ENCODE data around the gene PCNX2. TPM values are rescaled to one million over a fixed set of nuclear protein-coding genes. Genes with fewer than 3 reads are reported as not detected.
A peak's percentile ranks its signal among the peaks of the same experiment; 100 is the strongest.

The PCNX2 gene
- total and polyA plus RNA-seq, 8 donors, result 3.0 to 34.4 (median 9.9) TPM

DNA sequence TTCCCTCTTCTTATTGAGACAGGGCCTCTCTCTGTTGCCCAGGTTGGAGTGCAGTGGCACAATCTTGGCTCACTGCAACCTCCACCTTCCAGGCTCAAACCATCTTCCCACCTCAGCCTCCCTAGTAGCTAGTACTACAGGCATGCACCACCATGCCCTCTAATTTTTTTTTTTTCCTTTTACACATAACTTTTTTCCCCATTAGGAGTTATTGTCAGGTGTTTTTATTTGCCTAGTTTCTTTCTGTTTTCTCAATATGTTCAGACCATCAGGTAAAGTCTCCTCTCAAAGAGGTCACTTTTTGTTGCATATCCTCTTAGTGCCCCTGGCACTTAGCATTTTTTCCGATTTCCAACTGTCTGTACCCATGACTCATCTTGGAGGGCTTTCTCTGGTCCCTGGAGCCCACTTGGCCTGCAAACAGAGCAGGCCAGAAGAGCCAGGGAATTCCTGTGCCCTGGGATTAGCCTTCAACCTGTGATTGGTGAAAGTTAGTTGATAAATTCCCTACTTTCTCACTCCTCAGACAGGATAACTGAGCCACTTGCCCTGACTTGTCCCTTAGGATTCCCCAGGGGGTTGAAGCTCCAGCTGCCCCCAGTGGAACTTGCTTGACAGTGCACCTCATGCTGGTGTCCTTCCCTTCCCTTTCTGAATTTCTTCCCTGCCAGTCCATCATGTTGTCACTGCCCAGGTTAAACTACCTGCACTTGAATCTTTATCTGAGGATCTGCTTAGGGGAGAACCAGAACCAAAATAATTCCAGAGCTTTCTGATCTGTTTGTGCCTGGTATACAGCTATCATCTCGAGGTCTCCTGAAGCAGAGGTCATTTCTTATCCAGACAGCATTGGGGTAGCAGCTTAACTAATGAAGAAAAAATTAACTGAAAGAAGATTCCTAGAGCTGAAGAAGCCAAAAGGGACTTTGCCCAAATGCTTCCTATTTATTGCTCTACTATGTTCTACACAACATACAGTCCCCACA, 342.7 kb downstream of the PCNX2 start:
- Histone ChIP-seq H3K9me3 (peaks cover 0 to under 1% (median 0%) of the 10 kb centered on the region in 4 donors), H3K36me3 (peaks cover 0 to 20% (median 19%) of the 10 kb centered on the region in 4 donors), H3K27me3 (no peaks in the 10 kb centered on the region), H3K4me1 (peaks cover 15 to 29% (median 24%) of the 10 kb centered on the region in 4 donors), H3K4me3 (no peak overlapping the region), H3K27ac (no peak overlapping the region)
- intact Hi-C loops (cut with DNase I; ENCODE audit: low total_unique reads), result loop anchor here (10.0 kb wide), 1 partner anchor 318 kb away; the partner anchor contains the start of gene SIPA1L2
- peak; percentile 39 to 53 for DNase-seq
- WGBS, 5 donors, result 83 to 96% (median 91%) methylated on average over 2 of the region's 2 CpGs
- TF ChIP-seq CTCF (IDR thresholded peaks at IDR 0.05) (peak in 5 of 7 experiments; percentile 5 to 61 (median 54)), POLR2A (IDR thresholded peaks at IDR 0.05) (no peak)

GRCh38 chr1:232951605-232952004, 343.9 kb downstream of the PCNX2 start:
- Histone ChIP-seq H3K36me3 (peaks cover 0 to 11% (median 8%) of the 10 kb centered on the region in 4 donors), H3K4me1 (peaks cover 15 to 29% (median 24%) of the 10 kb centered on the region in 4 donors), H3K27me3 (no peaks in the 10 kb centered on the region), H3K27ac (peak overlapping the region in 1 of 5 donors; percentile 89), H3K9me3 (no peaks in the 10 kb centered on the region), H3K4me3 (peak overlapping the region; percentile 71 to 90 (median 81))
- no peak for DNase-seq
- TF ChIP-seq POLR2AphosphoS5 (IDR thresholded peaks at IDR 0.05), result no peak
- no peak for TF ChIP-seq EP300 (IDR thresholded peaks at IDR 0.05)
- no peak for TF ChIP-seq POLR2A (IDR thresholded peaks at IDR 0.05)
- TF ChIP-seq CTCF (IDR thresholded peaks at IDR 0.05), result no peak
- intact Hi-C loops (cut with DNase I; ENCODE audit: low total_unique reads), result loop anchor here (10.0 kb wide), 1 partner anchor 317 kb away; the partner anchor contains the start of gene SIPA1L2
- WGBS, 5 donors, result 22 to 52% (median 35%) methylated on average over 1 of the region's 1 CpG

- WGBS, 5 donors, result 13 to 22% (median 19%) methylated on average over 5 of the region's 5 CpGs
- intact Hi-C loops (cut with DNase I; ENCODE audit: low total_unique reads), result loop anchor here (10.0 kb wide), 1 partner anchor 316 kb away; the partner anchor contains the start of gene SIPA1L2
- Histone ChIP-seq H3K4me1 (peaks cover 15 to 29% (median 24%) of the 10 kb centered on the region in 4 donors), H3K36me3 (peaks cover 0 to 7% (median 4%) of the 10 kb centered on the region in 4 donors), H3K27me3 (no peaks in the 10 kb centered on the region), H3K27ac (peak overlapping the region in 4 of 5 donors; percentile 84 to 89 (median 87)), H3K9me3 (no peaks in the 10 kb centered on the region), H3K4me3 (peak overlapping the region; percentile 71 to 90 (median 81))
- DNase-seq, result peak in 1 of 2 donors; percentile 41
- TF ChIP-seq POLR2A (IDR thresholded peaks at IDR 0.05), result no peak
- TF ChIP-seq EP300 (IDR thresholded peaks at IDR 0.05), result no peak
- no peak for TF ChIP-seq POLR2AphosphoS5 (IDR thresholded peaks at IDR 0.05)
- TF ChIP-seq CTCF (IDR thresholded peaks at IDR 0.05), result no peak
Observed at GRCh38 chr1:232951180-232951579, 344.3 kb downstream of the PCNX2 start.

Data from stomach (tissue), 9 donors.